CD4-positive, alpha-beta T cell treated with Interleukin-17A for 1 hour (primary cell): ENCODE results near the gene HBD.
"Not testable (repeated sequence)": the region's sequence is repeated elsewhere in the genome, so short reads cannot be mapped to it uniquely, and the experiment has no call there.

Experiments used
- DNase-seq: peaks from one replicate; pipeline ENCODE4 v3.0.0-alpha.2; 2020

Gene HBD

DNA sequence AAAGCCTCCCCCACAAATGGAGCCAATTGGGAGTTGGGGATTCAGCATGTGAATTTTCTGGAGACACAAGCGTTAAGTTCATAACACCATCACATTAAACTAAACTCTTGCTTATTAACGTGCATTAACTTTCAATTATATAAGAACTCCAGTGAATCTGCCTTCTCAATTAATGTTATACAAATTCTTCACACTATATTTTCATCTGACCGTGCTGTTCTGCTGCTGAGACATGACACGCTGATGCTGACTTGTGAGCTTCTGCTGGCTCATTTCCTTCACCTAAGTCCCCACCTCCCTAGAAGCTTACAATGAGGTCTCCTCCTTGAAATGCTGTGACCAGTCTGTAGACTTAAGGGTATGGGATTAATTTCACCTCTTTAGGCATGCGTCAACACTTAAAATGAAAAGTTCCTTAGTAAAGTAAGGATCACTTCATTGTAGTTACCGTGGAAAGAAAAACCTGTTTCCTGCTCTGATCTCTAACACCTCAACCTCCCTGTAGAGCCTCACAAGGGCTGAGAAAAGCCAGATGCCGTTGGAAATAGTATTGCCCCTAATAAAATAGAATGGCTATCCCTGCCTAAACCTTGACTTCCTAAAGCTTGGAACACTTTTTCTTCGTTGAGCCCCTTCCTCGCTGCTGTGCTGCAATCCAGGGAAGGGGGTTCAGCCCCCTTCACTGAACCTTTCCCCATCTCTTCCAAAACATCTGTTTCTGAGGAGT lies 18.1 kb upstream of the HBD start:
- DNase-seq, result no peak

DNA sequence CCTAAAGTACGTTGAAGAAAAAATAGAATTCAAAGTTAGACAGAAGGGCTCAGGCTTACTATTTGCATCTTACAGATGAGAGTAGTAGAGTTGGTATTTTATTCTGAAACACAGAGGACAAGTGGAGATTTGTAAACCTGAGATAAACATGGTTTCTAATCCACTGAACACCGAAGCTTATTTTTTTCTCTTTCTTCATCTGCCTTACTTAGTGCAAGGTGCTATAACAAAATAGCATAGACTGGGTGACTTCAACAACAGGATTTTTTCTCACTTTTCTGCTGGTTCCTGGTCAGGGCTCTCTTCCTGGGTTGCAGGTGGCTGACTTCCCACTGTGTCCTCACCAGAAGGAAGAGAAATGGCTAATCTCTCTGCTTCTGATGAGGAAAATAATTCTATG lies 17.5 kb upstream of the HBD start:
- no peak for DNase-seq

DNA sequence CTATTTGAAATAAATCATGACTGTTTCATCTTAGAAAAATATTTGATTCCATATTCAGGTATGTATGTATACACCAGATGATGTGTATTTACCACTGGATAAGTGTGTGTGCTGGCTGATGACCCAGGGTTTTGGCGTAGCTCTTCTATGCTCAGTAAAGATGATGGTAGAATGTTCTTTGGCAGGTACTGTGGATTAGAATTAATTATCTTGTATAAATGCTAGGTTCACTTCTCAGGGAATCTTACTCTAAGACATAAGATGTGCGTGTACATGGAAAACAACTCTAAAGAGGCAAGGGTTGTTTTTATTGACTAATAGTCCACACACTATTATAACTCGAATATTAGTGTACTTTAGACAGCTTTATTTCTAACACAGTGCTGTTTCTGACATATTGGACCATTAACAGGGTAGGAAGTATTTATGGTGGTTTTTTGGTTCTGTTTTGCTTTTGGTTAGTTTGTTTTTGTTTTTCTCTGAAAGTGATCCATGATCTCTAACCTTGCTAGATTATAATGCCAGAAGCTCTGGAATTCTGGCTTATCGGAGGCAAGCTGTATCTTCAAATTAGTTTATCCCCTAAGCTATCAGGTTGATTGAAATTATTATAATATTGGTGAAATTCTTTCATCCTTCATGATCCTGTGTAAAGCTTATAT lies 16.4 kb upstream of the HBD start:
- no peak for DNase-seq

DNA sequence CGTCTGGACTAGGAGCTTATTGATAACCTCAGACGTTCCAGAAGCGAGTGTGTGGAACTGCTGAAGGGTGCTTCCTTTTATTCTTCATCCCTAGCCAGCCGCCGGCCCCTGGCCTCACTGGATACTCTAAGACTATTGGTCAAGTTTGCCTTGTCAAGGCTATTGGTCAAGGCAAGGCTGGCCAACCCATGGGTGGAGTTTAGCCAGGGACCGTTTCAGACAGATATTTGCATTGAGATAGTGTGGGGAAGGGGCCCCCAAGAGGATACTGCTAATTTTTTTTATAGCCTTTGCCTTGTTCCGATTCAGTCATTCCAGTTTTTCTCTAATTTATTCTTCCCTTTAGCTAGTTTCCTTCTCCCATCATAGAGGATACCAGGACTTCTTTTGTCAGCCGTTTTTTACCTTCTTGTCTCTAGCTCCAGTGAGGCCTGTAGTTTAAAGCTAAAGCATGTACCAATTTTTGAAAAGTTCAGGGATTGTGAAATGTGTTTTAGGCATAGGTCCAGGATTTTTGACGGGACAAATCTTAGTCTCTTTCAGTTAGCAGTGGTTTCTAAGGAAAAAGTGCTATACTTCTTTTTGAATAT lies 15.6 kb upstream of the HBD start, which contains the start of gene HBG1:
Gene HBG1 (minus strand): TSS at position 51 of the 590 bp plus-strand sequence. CDS start 53 bp downstream, outside the sequence.
- DNase-seq, result not testable (repeated sequence)

DNA sequence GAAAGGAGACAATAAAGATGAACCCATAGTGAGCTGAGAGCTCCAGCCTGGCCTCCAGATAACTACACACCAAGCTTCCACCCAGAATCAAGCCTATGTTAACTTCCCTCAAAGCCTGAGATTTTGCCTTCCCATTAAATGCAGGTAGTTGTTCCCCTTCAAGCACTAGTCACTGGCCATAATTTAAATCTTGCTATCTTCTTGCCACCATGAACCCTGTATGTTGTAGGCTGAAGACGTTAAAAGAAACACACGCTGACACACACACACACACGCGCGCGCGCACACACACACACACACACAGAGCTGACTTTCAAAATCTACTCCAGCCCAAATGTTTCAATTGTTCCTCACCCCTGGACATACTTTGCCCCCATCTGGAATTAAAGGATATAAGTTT lies 14.2 kb upstream of the HBD start:
- not testable (repeated sequence) for DNase-seq

DNA sequence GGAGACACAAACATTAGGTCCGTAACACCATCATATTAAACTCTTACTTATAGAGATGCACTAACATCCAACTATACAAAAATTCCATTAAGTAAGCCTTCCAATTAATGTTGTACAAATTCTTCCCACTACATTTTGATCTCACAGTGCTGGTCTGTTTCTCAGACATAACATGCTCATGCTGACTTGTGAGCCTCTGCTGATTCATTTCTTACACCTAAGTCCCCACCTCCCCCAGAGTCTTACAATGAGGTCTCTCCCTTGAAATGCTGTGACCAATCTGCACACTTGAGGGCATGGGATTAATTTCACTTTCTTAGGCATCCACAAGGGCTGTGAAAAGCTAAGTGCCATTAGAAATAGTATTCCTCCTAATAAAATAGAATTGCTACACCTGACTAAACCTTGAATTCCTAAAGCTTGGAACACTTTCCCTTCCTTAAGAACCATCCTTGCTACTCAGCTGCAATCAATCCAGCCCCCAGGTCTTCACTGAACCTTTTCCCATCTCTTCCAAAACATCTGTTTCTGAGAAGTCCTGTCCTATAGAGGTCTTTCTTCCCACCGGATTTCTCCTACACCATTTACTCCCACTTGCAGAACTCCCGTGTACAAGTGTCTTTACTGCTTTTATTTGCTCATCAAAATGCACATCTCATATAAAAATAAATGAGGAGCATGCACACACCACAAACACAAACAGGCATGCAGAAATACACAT lies 13.3 kb upstream of the HBD start:
- DNase-seq, result no peak

DNA sequence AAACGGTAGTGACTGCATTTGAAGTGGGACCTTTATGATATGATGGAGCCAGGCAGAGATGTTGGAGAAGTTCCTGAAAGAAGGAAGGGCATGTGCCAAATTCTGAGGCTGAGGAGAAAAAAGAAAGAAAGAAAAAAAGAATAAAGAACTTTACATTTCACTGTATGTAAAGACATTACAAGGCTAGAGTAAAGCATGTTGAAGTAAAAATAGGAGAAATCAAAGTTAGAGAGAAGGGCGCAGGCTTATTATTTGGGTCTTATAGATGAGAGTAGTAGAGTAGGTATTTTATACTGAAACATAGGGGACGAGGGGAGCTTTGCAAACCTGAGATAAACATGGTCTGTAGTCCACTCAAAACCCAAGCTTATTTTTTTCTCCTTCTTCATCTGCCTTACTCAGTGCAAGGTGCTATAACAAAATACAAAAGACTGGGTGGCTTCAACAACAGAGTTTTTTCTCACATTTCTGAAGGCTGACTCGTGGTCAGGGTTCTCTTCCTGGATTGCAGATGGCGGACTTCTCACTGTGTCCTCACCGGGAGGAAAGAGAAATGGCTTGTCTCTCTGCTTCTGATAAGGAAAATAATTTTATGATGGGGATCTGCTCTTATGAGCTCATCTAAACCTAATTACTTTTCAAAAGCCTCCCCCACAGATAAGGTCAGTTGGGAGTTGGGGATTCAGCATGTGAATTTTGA lies 12.6 kb upstream of the HBD start:
- no peak for DNase-seq

DNA sequence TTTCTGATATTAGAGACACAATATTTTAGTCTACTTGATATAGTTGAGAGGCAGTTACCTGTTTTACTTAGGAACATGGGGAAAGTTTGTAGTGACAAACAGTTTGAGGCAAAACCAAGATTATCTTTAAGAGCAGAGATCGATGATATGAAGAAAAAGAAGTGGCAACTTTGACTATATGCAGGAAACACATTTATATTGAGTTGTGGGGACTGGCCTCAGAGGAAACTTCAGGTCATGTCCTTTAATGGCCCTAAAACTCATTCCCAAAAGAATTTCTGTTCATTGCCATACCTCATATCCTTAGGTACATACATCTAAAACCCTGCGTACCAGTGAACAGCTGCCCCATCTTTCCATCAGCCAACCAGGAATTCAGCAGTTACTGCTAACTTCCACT lies 10.9 kb upstream of the HBD start:
- no peak for DNase-seq

DNA sequence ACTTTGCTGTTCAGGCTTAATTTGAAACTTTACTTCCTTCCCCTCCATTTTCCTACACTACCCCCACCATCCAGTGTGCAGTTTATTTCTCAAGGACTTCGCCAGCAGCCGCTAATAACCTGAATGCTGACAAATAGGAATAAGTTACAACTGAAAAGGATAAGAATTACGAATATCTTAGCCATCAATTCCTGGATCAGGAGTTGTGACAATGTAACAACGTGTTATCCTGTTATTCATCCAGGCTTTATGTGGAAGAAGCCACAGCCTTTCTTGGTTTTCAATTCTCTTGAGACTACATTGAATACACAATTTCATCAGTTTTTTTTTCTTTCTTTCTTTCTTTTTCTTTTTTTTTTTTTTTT lies 9.5 kb upstream of the HBD start:
- DNase-seq, result no peak

DNA sequence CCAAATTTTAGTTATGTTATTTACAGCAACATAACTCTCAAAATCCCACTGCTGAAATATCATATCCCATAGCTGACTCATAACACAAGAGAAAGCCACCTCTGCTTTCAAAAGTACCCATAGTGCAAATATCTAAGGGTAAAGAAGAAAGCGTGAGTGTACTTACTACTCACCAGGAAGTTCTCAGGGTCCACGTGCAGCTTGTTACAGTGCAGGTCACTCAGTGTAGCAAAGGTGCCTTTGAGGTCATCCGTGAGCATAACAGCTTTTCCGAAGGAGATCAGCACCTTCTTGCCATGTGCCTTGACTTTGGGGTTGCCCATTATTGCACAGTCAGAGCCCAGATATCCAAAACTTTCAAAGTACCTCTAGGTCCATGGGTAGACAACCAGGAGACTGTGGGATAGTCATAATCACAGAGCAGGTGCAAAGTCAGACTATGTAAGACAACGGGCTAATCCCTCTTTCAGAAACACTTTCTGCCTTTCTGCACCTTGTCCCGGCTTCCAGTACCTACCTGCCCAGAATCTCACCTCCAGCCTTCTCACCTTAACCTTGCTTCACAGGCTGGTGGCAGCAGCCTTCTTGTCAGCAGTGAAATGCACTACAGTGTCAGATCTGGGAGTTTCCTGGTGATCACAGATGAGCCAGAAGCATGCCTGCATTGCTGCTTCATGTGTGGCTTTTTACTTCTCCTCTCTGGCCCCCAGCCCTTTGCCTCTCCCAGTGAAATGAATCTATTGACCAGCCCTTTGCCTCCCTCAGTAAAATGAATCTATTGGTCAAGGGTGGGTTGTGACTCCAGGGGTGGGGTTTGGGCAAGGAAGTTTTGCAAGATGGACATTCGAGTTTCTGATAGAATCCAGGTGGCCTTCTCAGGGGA lies 8.9 kb upstream of the HBD start:
- DNase-seq, result no peak

DNA sequence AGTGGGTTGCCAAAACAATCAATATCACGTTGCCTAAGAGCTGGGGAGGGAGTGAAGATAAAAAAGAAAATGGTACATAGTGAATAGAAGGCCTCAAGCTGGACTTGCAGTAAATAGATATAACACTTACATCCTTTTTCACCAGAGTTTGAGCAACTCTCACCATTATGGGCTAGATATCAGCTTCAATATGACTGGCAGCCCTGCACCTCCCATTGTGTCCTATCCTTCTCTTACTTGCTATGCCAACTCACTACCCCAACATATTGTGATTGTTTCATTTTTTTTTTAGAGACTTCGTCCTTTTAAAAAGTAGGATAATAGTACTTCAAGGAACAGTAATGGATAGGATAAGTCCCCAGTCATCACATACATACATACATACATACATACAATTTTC lies 7.9 kb upstream of the HBD start:
- no peak for DNase-seq

DNA sequence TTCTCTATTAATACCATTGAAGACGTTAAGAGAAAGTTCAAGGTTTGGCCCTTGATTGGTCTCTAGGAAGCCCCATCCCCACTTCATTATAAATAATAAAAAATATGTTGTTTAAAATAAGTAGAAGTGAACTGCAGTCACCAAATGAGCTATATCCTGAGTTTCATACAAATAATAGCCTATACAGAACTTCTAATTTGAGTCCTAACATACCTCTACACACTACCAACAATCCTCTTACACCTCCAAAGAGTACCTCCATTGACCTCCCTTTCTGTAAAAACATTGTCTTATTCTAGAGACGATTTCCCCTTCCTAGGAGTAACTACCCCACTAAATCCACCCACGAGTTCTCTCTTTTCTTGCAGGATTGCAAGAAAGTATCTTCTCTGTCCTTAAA lies 7.2 kb upstream of the HBD start:
- DNase-seq, result no peak

DNA sequence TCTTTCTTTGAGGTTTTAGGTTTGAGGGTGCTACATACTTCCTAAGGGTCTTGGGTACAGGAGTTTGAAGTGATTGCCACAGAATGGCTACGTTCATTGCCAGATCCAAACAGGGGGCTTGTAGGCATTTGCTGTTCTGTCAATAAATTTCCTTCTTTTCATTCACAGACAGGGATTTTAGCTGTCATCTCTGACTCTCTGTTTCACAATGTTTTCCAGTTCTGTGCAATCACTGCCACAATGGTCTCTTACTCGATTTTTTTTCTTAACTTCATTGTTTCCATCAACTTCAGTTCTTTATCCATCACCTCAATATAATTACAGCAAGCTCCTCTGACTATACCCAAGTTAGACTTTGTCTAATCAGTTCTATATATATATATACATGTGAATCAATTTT lies 6.2 kb upstream of the HBD start:
- no peak for DNase-seq

DNA sequence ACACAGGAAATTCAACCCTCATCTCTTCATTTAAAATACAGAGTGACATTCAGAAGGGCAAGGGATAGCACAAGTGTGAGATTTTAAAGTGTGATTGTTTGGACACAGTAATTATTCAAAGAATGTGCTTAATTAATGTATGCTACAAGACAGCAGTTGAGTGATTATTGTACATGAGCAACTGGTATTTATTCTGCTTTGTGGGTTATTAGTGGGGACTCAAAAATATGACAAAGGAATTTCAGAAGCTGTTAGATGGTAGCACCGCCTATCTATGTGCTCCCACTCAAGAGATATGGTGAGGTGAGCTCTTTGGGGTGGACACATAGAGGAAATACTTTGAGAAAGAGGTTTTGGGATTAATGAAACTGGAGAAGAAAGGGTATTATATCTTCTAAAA lies 5.8 kb upstream of the HBD start:
- DNase-seq, result no peak

DNA sequence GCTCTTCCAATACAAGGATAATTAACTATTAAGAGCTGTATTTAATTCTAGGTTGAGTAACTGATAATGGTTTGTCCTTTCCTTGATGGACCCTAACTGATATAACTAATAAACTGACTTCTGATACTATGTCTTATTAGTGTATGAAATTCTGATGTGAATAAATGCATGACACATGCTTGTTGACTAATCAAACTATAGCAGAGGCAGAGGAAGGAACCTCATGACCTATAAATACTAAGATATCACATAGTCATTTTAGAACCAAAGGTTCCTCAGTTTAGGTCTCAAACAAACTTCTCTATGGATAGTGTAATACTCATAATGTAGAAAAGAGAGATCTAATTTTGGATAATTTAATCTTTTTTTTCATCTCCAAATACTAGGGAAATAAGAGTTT lies 4.8 kb upstream of the HBD start:
- DNase-seq, result no peak

DNA sequence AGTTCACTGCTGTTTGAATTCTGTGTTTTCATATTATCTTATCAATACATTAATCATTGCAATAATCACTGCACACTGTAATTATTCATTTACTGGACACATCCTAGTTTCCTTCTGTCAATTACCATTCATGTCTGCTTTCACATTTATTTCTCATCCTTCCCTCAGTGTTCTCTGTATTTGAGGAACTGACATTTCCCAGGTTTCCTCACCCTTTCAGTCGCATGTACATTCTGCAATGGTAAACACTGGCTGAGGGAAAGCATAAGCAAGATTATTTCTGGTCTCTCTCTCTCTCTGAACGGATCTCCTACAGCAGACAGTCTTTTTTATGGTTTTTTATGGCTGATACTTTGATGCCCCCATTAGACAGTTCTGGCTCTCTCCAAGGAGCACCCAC lies 4.2 kb upstream of the HBD start:
- DNase-seq, result no peak

DNA sequence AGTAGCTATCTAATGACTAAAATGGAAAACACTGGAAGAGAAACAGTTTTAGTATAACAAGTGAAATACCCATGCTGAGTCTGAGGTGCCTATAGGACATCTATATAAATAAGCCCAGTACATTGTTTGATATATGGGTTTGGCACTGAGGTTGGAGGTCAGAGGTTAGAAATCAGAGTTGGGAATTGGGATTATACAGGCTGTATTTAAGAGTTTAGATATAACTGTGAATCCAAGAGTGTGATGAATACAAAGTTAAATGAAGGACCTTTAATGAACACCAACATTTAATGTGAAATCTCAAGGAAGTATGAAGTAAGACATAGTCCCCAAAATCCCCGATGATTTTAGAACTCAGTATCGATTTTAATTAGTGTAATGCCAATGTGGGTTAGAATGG lies 3.1 kb upstream of the HBD start:
- no peak for DNase-seq

DNA sequence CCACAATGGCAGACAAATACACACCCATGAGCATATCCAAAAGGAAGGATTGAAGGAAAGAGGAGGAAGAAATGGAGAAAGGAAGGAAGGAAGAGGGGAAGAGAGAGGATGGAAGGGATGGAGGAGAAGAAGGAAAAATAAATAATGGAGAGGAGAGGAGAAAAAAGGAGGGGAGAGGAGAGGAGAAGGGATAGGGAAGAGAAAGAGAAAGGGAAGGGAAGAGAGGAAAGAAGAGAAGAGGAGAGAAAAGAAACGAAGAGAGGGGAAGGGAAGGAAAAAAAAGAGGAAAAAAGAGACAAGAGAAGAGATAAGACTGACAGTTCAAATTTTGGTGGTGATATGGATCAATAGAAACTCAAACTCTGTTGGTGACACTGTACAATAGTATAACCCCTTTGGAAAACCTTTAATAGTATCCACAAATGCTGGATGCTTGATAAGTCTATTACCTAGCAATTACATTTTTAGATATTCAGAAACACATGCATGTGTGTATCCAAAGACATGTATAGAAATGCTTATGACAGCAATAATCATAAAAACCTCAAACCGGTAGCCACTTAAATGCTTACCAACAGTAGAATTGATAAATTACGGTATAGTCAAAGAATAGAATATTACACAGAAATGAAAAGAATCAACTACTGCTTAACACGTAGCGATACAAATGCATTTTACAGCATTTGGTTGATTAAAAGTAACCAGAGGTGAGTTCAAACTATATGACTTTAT lies 1.2 kb upstream of the HBD start:
- DNase-seq, result no peak

DNA sequence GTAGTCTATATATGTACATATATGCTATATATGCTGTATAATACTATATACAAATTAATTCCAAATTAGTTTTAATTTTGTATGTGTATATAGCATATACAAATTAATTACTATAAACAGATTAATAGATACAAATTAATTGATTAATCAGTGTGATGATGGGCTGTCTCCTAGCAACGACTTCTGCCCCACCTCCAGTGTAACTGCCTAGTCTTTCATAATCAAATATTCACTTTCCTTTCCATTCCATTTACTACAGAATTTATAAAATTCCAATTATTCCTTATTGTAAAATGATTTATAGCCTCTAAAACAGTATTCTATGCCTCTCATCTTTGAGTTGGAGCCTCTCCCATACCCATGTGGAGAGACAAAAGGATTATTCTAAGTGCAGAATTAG lies 976 bp downstream of the HBD start:
- no peak for DNase-seq

DNA sequence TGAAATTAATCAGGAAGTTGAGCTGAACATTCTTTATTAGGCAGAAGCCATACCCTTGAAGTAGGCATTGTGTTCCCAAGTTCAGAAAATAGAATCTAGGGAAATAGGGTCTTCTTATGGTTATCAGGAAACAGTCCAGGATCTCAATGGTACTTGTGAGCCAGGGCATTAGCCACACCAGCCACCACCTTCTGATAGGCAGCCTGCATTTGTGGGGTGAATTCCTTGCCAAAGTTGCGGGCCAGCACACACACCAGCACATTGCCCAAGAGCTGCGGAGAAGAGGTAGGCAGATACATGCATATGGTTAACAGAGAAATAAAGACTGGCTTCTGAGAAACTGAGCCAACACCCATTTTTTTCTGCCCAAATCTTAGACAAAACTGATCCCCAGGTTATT lies 1.5 kb downstream of the HBD start:
- no peak for DNase-seq

DNA sequence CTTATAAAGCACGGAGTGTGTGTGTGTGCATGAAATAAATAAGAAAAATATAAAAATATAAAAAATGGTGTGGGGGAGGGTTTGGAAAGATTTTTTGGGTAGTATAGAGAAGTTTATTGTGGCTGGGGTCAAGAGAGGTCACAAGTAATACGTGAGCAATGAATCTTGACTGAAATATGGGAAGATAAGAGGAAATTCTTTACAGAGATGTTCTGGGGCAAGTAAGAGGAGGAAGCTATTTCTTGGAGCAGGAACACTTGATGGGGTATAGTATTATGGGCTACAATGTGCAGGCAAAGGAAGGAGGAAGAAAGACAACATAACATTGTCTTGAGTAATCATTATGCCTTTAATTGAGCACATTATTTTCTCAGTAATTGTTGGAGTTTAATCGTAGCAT lies 2.1 kb downstream of the HBD start:
- DNase-seq, result no peak

DNA sequence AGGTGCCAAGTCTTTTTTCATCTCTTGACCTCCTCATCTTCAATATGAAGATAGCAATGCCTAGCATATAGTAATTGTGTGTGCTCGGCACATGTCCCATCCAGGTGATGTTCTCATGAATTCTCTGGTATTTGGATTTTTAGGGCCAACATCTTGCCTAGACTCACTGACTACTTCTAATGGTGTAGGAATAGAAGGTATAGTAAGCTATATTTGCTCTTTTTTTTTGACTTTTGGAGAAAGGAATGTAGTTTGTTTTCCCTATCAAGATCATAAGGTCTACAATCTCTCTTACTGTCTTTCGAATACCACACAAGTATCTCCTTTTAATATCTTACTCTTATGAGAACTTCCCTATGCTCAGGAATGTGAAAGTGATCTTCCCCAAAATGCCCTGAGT lies 3.2 kb downstream of the HBD start:
- no peak for DNase-seq
